ENCODE data around the gene LRRC40. TPM values are rescaled to one million over a fixed set of nuclear protein-coding genes. Genes with fewer than 3 reads are reported as not detected.

The LRRC40 gene
- polyA plus RNA-seq, 1 donor (not counting 4 experiments of a cell fraction or from before 2014, with no cell fraction given), result 28.5 TPM

- H3K27me3 ChIP-seq (ENCODE audit: control insufficient read depth, extremely low read depth, insufficient read depth, low read length), result no peaks in the 10 kb centered on the region
- TF ChIP-seq EZH2 (IDR thresholded peaks at IDR 0.05; ENCODE audit: low read length) (no peak), CTCF (optimal IDR thresholded peaks at IDR 0.05 in 1 of 3, IDR thresholded peaks at IDR 0.05 in 1 of 3, conservative IDR thresholded peaks at IDR 0.05 in 1 of 3; ENCODE audit: extremely low read depth in 1 of 3, insufficient read depth in 2 of 3, low read length in 3 of 3) (no peak)
- H3K4me2 ChIP-seq (ENCODE audit: control insufficient read depth, extremely low read depth, insufficient read depth, low read depth, low read length), result no peak overlapping the region
- H3K4me1 ChIP-seq (ENCODE audit: control insufficient read depth, extremely low read depth, insufficient read depth, low read length), result no peaks in the 10 kb centered on the region
- no peaks in the 10 kb centered on the region for H3K9me3 ChIP-seq (ENCODE audit: control insufficient read depth, low read depth, low read length)
- no peak overlapping the region for H3K27ac ChIP-seq (ENCODE audit: control insufficient read depth, insufficient read depth, low read length)
- H3K36me3 ChIP-seq (ENCODE audit: control insufficient read depth in 2 of 2, extremely low read depth in 1 of 2, insufficient read depth in 2 of 2, low read length in 2 of 2), result no peaks in the 10 kb centered on the region
- no peaks in the 10 kb centered on the region for H4K20me1 ChIP-seq (ENCODE audit: control insufficient read depth, extremely low read depth, insufficient read depth, low read length)
- no peaks in the 10 kb centered on the region for H3K9me1 ChIP-seq (ENCODE audit: control insufficient read depth, extremely low read depth, insufficient read depth, low read length)
- FAIRE-seq (no peak), DNase-seq (ENCODE audit: low read depth, low spot score) (no peak)
- H3K79me2 ChIP-seq (ENCODE audit: control insufficient read depth, insufficient read depth, low read length), result no peaks in the 10 kb centered on the region
- no peak overlapping the region for H3K4me3 ChIP-seq (ENCODE audit: control insufficient read depth in 2 of 3, extremely low read depth in 1 of 3, insufficient read depth in 2 of 3, low read depth in 1 of 3, low read length in 3 of 3)
- dilution Hi-C loops (cut with MboI; ENCODE audit: extremely low pct_ligation_motif_present, low sequenced_read_pairs), result no loop called here
- no peak overlapping the region for H2AFZ ChIP-seq (ENCODE audit: control insufficient read depth, low read length)
- no peak overlapping the region for H3K9ac ChIP-seq (ENCODE audit: control insufficient read depth, extremely low read depth, insufficient read depth, low read length)
Observed at GRCh38 chr1:70109241-70109640, 96.1 kb downstream of the LRRC40 start.

GRCh38 chr1:70103770-70104169 is 101.6 kb downstream of the LRRC40 start:
- FAIRE-seq, result no peak
- no peak overlapping the region for H3K4me3 ChIP-seq (ENCODE audit: control insufficient read depth in 2 of 3, extremely low read depth in 1 of 3, insufficient read depth in 2 of 3, low read depth in 1 of 3, low read length in 3 of 3)
- dilution Hi-C loops (cut with MboI; ENCODE audit: extremely low pct_ligation_motif_present, low sequenced_read_pairs), result no loop called here

More at GRCh38 chr1:70103770-70104169, 101.6 kb downstream of the LRRC40 start:
- TF ChIP-seq CTCF (optimal IDR thresholded peaks at IDR 0.05 in 1 of 3, IDR thresholded peaks at IDR 0.05 in 1 of 3, conservative IDR thresholded peaks at IDR 0.05 in 1 of 3; ENCODE audit: extremely low read depth in 1 of 3, insufficient read depth in 2 of 3, low read length in 3 of 3), result no peak
- no peak for TF ChIP-seq EZH2 (IDR thresholded peaks at IDR 0.05; ENCODE audit: low read length)
- no peaks in the 10 kb centered on the region for H3K79me2 ChIP-seq (ENCODE audit: control insufficient read depth, insufficient read depth, low read length)
- no peaks in the 10 kb centered on the region for H3K36me3 ChIP-seq (ENCODE audit: control insufficient read depth in 2 of 2, extremely low read depth in 1 of 2, insufficient read depth in 2 of 2, low read length in 2 of 2)
- H3K9ac ChIP-seq (ENCODE audit: control insufficient read depth, extremely low read depth, insufficient read depth, low read length), result no peak overlapping the region
- no peak overlapping the region for H3K4me2 ChIP-seq (ENCODE audit: control insufficient read depth, extremely low read depth, insufficient read depth, low read depth, low read length)
- H3K27ac ChIP-seq (ENCODE audit: control insufficient read depth, insufficient read depth, low read length), result no peak overlapping the region
- H4K20me1 ChIP-seq (ENCODE audit: control insufficient read depth, extremely low read depth, insufficient read depth, low read length), result no peaks in the 10 kb centered on the region
- H3K4me1 ChIP-seq (ENCODE audit: control insufficient read depth, extremely low read depth, insufficient read depth, low read length), result no peaks in the 10 kb centered on the region
- no peak overlapping the region for H2AFZ ChIP-seq (ENCODE audit: control insufficient read depth, low read length)
- no peaks in the 10 kb centered on the region for H3K9me1 ChIP-seq (ENCODE audit: control insufficient read depth, extremely low read depth, insufficient read depth, low read length)
- H3K9me3 ChIP-seq (ENCODE audit: control insufficient read depth, low read depth, low read length), result no peaks in the 10 kb centered on the region
- DNase-seq (ENCODE audit: low read depth, low spot score), result no peak
- H3K27me3 ChIP-seq (ENCODE audit: control insufficient read depth, extremely low read depth, insufficient read depth, low read length), result no peaks in the 10 kb centered on the region
